ENCODE data around the gene TMPRSS6.

The TMPRSS6 gene

DNA sequence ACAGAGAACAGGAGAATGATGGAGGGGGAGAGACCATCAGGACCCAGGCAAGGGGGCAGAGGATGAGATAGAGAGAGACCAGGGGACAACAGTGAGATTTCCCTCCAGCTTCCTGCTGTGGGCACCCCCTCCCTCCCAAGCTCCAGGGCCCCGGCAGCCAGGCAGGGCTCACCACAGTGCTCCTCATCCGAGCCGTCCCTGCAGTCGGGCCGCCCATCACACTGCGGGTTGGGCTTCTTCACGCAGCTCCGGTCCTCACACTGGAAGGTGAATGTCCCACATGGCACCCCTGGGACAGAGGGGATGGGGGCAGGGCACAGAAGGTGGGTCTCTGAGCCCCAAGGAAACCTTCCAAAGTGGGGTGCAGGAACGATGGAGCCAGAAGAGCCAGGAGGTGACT is 38.8 kb downstream of the TMPRSS6 start:
- DNase-seq: no peak
- Histone ChIP-seq H3K27me3 (ENCODE audit: insufficient read depth, low read depth, severe bottlenecking) (peaks cover 2% of the 10 kb centered on the region), H3K36me3 (no peaks in the 10 kb centered on the region), H3K27ac (no peak overlapping the region), H3K9me3 (ENCODE audit: severe bottlenecking) (no peaks in the 10 kb centered on the region), H3K4me3 (ENCODE audit: low read depth, low read length) (no peak overlapping the region)
- TF ChIP-seq, protein P1, sequence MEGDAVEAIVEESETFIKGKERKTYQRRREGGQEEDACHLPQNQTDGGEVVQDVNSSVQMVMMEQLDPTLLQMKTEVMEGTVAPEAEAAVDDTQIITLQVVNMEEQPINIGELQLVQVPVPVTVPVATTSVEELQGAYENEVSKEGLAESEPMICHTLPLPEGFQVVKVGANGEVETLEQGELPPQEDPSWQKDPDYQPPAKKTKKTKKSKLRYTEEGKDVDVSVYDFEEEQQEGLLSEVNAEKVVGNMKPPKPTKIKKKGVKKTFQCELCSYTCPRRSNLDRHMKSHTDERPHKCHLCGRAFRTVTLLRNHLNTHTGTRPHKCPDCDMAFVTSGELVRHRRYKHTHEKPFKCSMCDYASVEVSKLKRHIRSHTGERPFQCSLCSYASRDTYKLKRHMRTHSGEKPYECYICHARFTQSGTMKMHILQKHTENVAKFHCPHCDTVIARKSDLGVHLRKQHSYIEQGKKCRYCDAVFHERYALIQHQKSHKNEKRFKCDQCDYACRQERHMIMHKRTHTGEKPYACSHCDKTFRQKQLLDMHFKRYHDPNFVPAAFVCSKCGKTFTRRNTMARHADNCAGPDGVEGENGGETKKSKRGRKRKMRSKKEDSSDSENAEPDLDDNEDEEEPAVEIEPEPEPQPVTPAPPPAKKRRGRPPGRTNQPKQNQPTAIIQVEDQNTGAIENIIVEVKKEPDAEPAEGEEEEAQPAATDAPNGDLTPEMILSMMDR (IDR thresholded peaks at IDR 0.05; ENCODE audit: low read depth, low read length): no peak

- H3K4me3 ChIP-seq (ENCODE audit: low read depth, low read length): no peak overlapping the region
- DNase-seq: no peak
- no peaks in the 10 kb centered on the region for H3K9me3 ChIP-seq (ENCODE audit: severe bottlenecking)
- no peak overlapping the region for H3K27ac ChIP-seq
- TF ChIP-seq, protein P1 (IDR thresholded peaks at IDR 0.05; ENCODE audit: low read depth, low read length): no peak
- peaks cover 2% of the 10 kb centered on the region for H3K27me3 ChIP-seq (ENCODE audit: insufficient read depth, low read depth, severe bottlenecking)
- no peaks in the 10 kb centered on the region for H3K36me3 ChIP-seq
Measured at GRCh38 chr22:37070334-37070733, 39.2 kb downstream of the TMPRSS6 start.

DNA sequence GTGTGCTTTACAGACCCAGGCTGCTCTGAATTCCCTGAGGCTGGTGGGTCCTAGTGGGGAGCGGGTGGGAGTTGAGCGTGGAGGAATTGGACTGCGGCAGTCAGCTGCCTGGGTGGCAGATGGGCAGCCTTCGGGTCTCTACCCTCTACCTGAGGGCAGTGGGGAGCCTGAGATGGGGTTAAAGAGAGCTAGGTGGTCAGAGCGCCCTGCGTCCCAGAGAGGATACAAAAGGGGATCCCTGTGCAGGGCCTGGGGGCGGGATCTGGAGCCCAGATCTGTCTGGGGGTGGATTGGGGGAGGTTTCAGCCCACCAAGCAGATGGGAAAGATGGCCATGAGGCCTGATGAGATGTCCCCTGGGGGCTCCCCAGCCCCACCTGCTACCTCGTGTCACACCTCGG is 39.8 kb downstream of the TMPRSS6 start:
- Histone ChIP-seq H3K4me3 (ENCODE audit: low read depth, low read length) (no peak overlapping the region), H3K36me3 (no peaks in the 10 kb centered on the region), H3K27me3 (ENCODE audit: insufficient read depth, low read depth, severe bottlenecking) (peaks cover 2% of the 10 kb centered on the region), H3K27ac (no peak overlapping the region), H3K9me3 (ENCODE audit: severe bottlenecking) (no peaks in the 10 kb centered on the region)
- TF ChIP-seq, protein P1 (IDR thresholded peaks at IDR 0.05; ENCODE audit: low read depth, low read length): no peak
- no peak for DNase-seq

DNA sequence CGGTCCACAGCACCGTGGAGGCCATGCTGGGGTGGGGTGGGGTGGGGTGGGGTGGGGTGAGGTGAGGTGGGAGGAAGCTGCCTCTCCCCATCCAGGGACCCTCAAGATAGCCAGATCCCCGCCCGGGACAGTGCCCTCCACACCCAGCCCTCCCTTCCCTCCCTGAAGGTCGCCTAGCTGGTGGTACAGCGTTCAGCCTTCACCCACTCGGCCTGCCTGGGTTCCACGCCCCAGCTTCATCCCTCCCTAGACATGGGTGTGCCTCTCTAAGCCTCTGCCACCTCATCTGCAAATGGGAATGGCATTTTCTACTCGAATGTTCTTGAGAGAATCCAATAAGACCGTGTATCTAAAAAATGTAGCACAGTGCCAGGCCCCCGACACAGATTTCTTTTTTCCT is 40.2 kb downstream of the TMPRSS6 start:
- no peak for DNase-seq
- Histone ChIP-seq H3K36me3 (no peaks in the 10 kb centered on the region), H3K4me3 (ENCODE audit: low read depth, low read length) (no peak overlapping the region), H3K27me3 (ENCODE audit: insufficient read depth, low read depth, severe bottlenecking) (peaks cover 2% of the 10 kb centered on the region), H3K27ac (no peak overlapping the region), H3K9me3 (ENCODE audit: severe bottlenecking) (no peaks in the 10 kb centered on the region)
- TF ChIP-seq, protein P1 (IDR thresholded peaks at IDR 0.05; ENCODE audit: low read depth, low read length): no peak

DNA sequence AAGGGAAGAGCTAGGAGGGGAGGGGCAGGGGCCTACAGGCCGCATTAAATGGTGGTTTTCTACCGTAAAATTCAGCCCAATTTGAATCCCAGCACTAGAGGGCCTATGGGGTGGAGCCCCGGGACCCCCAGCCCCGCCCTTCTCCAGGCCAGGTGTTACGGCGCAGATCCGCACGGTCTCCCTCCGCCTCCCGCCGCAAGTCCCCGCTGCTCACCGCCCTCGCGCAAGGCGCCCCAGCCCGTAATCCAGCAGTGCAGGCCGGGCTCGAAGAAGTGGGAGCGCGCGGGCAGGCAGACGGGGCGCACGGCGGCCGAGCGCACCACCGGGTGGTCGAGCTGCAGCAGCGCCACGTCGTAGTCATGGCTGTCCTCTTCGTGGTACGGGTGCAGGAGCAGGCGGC is 40.7 kb downstream of the TMPRSS6 start:
- H3K4me3 ChIP-seq (ENCODE audit: low read depth, low read length): no peak overlapping the region
- H3K27ac ChIP-seq: no peak overlapping the region
- peaks cover 2% of the 10 kb centered on the region for H3K27me3 ChIP-seq (ENCODE audit: insufficient read depth, low read depth, severe bottlenecking)
- DNase-seq: no peak
- H3K9me3 ChIP-seq (ENCODE audit: severe bottlenecking): no peaks in the 10 kb centered on the region
- H3K36me3 ChIP-seq: no peaks in the 10 kb centered on the region
- TF ChIP-seq, protein P1 (IDR thresholded peaks at IDR 0.05; ENCODE audit: low read depth, low read length): no peak

GRCh38 chr22:37067428-37067827 is 42.1 kb downstream of the TMPRSS6 start:
- DNase-seq: no peak
- no peaks in the 10 kb centered on the region for H3K36me3 ChIP-seq
- TF ChIP-seq, protein P1 (IDR thresholded peaks at IDR 0.05; ENCODE audit: low read depth, low read length): no peak
- no peak overlapping the region for H3K27ac ChIP-seq
- peaks cover 2% of the 10 kb centered on the region for H3K27me3 ChIP-seq (ENCODE audit: insufficient read depth, low read depth, severe bottlenecking)
- no peak overlapping the region for H3K4me3 ChIP-seq (ENCODE audit: low read depth, low read length)
- no peaks in the 10 kb centered on the region for H3K9me3 ChIP-seq (ENCODE audit: severe bottlenecking)

All from WERI-Rb-1 (cell line).